Osteoblast (primary cell): ENCODE data around the gene CTSE. TPM values are rescaled to one million over a fixed set of nuclear protein-coding genes. Genes with fewer than 3 reads are reported as not detected.
A peak's percentile ranks its signal among the peaks of the same experiment; 100 is the strongest.

Experiments
- DNase-seq: peaks from one replicate; pipeline ENCODE4 v3.0.0; 2011; ENCODE audit warnings: low spot score, mixed read lengths; ENCODE audit not compliant: insufficient read length; ENCODE audit errors: missing footprints
- H2AFZ ChIP-seq: 2 replicates; pipeline ENCODE4 v1.6.0; 2011; ENCODE audit warnings: mild to moderate bottlenecking, low read length
- H3K27ac ChIP-seq: 2 replicates; pipeline ENCODE4 v1.5.1; 2011; ENCODE audit warnings: mild to moderate bottlenecking, low read depth, low read length, moderate library complexity
- H3K27me3 ChIP-seq: 2 replicates; pipeline ENCODE4 v1.6.0; 2012; ENCODE audit warnings: mild to moderate bottlenecking, control low read depth, inconsistent platforms, low read length, moderate library complexity; ENCODE audit not compliant: insufficient read depth
- H3K36me3 ChIP-seq: 2 replicates; pipeline ENCODE4 v1.5.1; 2011; ENCODE audit warnings: mild to moderate bottlenecking, low read length, control low read depth, moderate library complexity; ENCODE audit not compliant: insufficient read depth
- H3K4me1 ChIP-seq: 2 replicates; pipeline ENCODE4 v1.5.1; 2011; ENCODE audit warnings: mild to moderate bottlenecking, low read length, control low read depth, moderate library complexity; ENCODE audit not compliant: insufficient read depth
- H3K4me2 ChIP-seq: 2 replicates; pipeline ENCODE4 v1.6.0; 2011; ENCODE audit warnings: mild to moderate bottlenecking, low read length; ENCODE audit not compliant: insufficient read depth
- H3K4me3 ChIP-seq: fragments of 200-600 bp; sonication (generic); 3 replicates; pipeline ENCODE4 v1.5.1; 2012; ENCODE audit warnings: mild to moderate bottlenecking, low read length, inconsistent platforms; ENCODE audit not compliant: insufficient read depth
- H3K79me2 ChIP-seq: 2 replicates; pipeline ENCODE4 v1.6.0; 2012; ENCODE audit warnings: mild to moderate bottlenecking, low read length, control low read depth, inconsistent platforms; ENCODE audit not compliant: insufficient read depth
- H3K9me3 ChIP-seq: 2 replicates; pipeline ENCODE4 v1.5.1; 2011; ENCODE audit warnings: low read depth, low read length, control low read depth
- H4K20me1 ChIP-seq: 2 replicates; pipeline ENCODE4 v1.6.0; 2012; ENCODE audit warnings: mild to moderate bottlenecking, low read length, control low read depth; ENCODE audit not compliant: insufficient read depth
- total RNA-seq: library from RNA; depleted of rRNA; stranded (reverse); fragments of >200 nt; gene quantifications from 2 replicates; pipeline ENCODE4 v1.2.3, GENCODE V29; 2012
- TF ChIP-seq, protein P1 (sequence below): IDR thresholded peaks from 2 replicates; pipeline ENCODE4 v1.5.1; 2011; ENCODE audit warnings: mild to moderate bottlenecking, low read depth, low read length, moderate library complexity; ENCODE audit errors: extremely low read depth

Gene CTSE
- total RNA-seq, 1 donor = not detected

DNA sequence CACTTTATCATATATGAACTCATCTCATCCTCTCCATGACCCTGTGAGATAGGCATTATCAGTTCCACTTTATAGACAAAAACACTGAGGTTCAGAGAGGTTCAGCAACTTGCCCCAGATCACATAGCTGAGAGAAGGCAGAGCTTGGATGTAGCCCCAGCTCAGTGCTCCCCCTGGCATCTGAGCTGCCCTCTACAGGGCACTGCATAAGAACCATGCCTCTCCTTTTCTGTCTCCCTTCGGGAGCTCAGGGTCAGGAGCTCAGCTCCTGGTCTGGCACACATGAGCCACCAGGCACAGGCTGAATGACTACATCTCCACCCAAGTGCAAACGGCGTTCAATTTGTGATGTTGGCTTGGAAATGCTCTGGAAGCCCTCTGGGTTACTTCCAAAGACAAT, 37.4 kb downstream of the CTSE start:
- TF ChIP-seq, protein P1, sequence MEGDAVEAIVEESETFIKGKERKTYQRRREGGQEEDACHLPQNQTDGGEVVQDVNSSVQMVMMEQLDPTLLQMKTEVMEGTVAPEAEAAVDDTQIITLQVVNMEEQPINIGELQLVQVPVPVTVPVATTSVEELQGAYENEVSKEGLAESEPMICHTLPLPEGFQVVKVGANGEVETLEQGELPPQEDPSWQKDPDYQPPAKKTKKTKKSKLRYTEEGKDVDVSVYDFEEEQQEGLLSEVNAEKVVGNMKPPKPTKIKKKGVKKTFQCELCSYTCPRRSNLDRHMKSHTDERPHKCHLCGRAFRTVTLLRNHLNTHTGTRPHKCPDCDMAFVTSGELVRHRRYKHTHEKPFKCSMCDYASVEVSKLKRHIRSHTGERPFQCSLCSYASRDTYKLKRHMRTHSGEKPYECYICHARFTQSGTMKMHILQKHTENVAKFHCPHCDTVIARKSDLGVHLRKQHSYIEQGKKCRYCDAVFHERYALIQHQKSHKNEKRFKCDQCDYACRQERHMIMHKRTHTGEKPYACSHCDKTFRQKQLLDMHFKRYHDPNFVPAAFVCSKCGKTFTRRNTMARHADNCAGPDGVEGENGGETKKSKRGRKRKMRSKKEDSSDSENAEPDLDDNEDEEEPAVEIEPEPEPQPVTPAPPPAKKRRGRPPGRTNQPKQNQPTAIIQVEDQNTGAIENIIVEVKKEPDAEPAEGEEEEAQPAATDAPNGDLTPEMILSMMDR = peak; percentile 20
- Histone ChIP-seq H2AFZ (no peak overlapping the region), H3K27me3 (no peaks in the 10 kb centered on the region), H3K27ac (peak overlapping the region; percentile 35), H3K79me2 (no peaks in the 10 kb centered on the region), H3K4me3 (no peak overlapping the region), H3K4me2 (no peak overlapping the region), H3K4me1 (peaks cover 15% of the 10 kb centered on the region), H3K9me3 (no peaks in the 10 kb centered on the region), H4K20me1 (peaks cover 12% of the 10 kb centered on the region), H3K36me3 (peaks cover 28% of the 10 kb centered on the region)
- no peak for DNase-seq

DNA sequence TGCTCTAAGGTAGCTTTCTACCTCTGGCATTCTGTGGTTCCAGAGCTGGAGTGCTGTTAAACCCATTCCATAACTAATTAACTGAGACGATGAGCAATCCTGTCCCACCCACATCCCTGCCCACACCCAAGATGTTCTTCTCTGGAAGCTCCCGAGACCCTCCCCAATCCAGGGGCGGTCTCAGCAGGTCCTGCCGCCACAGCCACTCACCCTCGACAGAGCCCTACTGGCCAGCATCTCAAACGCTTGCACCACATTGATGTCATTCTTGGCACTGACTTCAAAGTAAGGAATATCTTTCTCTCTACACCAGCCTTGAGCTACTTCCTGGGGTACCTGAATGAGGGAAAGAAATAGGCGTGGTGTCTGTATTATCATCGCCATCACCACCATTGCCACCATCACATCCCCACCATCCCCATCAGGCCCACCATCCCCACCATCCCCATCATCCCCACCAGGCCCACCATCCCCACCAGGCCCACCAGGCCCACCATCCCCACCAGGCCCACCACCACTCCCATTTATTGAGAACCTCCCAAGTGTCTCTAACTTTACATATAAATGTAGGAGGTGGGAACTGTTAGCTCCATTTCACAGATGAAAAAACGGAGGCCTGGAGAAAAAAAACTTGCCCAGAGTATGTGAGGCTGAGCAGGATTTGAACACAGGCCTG, 38.2 kb downstream of the CTSE start:
- Histone ChIP-seq H2AFZ (no peak overlapping the region), H3K4me1 (peaks cover 15% of the 10 kb centered on the region), H3K36me3 (peaks cover 21% of the 10 kb centered on the region), H3K79me2 (no peaks in the 10 kb centered on the region), H3K9me3 (no peaks in the 10 kb centered on the region), H3K4me3 (no peak overlapping the region), H3K27ac (no peak overlapping the region), H3K4me2 (no peak overlapping the region), H3K27me3 (no peaks in the 10 kb centered on the region), H4K20me1 (peaks cover 12% of the 10 kb centered on the region)
- DNase-seq = no peak
- TF ChIP-seq, protein P1 = no peak

DNA sequence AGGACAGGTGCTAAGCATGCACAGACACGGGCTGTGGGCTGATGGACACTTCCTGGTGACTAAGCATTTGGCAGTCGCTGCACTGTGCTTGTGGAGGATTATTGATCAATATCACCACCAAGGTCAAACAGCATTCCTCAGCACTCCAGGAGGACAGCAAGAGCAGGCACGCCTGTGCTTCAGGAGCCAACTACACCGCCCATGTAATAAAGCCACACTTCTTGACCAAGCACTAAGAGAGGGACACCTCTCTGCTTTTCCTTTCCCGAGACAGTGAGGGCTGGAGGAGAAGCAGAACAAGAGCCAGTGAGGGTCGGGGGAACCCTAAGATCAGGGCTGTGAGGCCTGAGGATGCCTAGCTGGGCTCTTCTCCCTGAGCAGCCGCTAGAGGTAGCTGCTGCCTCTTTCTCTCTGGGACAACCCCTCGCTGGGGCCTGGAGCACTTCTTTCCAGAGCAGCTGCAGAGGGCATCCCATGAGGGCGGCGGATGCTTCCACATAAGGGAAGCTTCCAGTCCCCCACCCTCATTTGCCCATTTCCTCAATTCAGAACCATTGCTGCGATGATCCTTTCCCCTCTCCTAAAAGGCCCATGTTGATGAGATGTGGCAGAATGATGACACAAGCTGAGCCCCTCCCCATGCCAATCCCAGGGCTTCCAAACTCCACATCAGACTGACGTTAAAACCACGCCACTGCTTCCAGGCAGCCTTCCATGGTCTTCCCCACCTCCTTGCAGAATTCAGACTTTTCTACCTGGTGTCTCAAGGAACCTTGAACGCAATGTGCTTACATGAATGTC, 39.6 kb downstream of the CTSE start:
- TF ChIP-seq, protein P1 = peak; percentile 87
- H3K79me2 ChIP-seq = no peaks in the 10 kb centered on the region
- no peaks in the 10 kb centered on the region for H3K27me3 ChIP-seq
- no peak overlapping the region for H3K27ac ChIP-seq
- peaks cover 3% of the 10 kb centered on the region for H4K20me1 ChIP-seq
- H3K36me3 ChIP-seq = peaks cover 14% of the 10 kb centered on the region
- peak; percentile 94 for DNase-seq
- no peak overlapping the region for H2AFZ ChIP-seq
- H3K4me3 ChIP-seq = no peak overlapping the region
- peaks cover 15% of the 10 kb centered on the region for H3K4me1 ChIP-seq
- H3K9me3 ChIP-seq = no peaks in the 10 kb centered on the region
- no peak overlapping the region for H3K4me2 ChIP-seq

DNA sequence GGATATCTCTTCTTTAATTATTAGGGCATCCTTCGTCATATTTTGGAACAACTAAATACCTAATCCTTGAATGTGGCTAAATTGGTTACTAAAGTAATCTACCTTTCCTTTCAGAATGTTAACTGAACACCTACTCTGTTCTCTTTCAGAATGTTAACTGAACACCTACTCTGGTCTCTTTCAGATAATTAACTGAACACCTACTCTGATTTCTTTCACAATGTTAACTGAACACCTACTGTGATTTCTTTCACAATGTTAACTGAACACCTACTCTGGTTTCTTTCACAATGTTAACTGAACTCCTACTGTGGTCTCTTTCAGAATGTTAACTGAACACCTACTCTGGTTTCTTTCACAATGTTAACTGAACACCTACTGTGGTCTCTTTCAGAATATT, 42.4 kb downstream of the CTSE start:
- H3K4me1 ChIP-seq = peaks cover 10% of the 10 kb centered on the region
- peaks cover 3% of the 10 kb centered on the region for H4K20me1 ChIP-seq
- peaks cover 14% of the 10 kb centered on the region for H3K36me3 ChIP-seq
- TF ChIP-seq, protein P1 = no peak
- H3K27ac ChIP-seq = no peak overlapping the region
- no peak overlapping the region for H2AFZ ChIP-seq
- no peak for DNase-seq
- no peak overlapping the region for H3K4me3 ChIP-seq
- H3K79me2 ChIP-seq = no peaks in the 10 kb centered on the region
- no peaks in the 10 kb centered on the region for H3K9me3 ChIP-seq
- no peaks in the 10 kb centered on the region for H3K27me3 ChIP-seq
- no peak overlapping the region for H3K4me2 ChIP-seq
